ENCODE measurements around the gene WEE1. TPM values are rescaled to one million over a fixed set of nuclear protein-coding genes. Genes with fewer than 3 reads are reported as not detected.

The WEE1 gene
- total and polyA plus RNA-seq, 2 donors from 2014 or later = 7.9 to 33.9 TPM

GRCh38 chr11:9527481-9528135 lies 45.9 kb upstream of the WEE1 start:
- Histone ChIP-seq H3K9me3 (ENCODE audit: control insufficient read depth in 2 of 3, insufficient read depth in 1 of 3, low read length in 3 of 3) (no peaks in the 10 kb centered on the region), H3K27ac (ENCODE audit: low read depth in 2 of 2, low read length in 2 of 2) (no peak overlapping the region), H3K4me3 (ENCODE audit: low read length in 3 of 3) (peak overlapping the region in 1 of 3 donors; percentile 26), H3K27me3 (ENCODE audit: control insufficient read depth, insufficient read depth, low read length) (no peaks in the 10 kb centered on the region), H3K36me3 (ENCODE audit: control insufficient read depth in 2 of 3, insufficient read depth in 3 of 3, low read length in 3 of 3) (peaks cover 0 to 5% (median 2%) of the 10 kb centered on the region in 3 donors), H3K9ac (ENCODE audit: low read length in 3 of 3) (no peak overlapping the region), H3K4me1 (ENCODE audit: control insufficient read depth in 2 of 3, insufficient read depth in 2 of 3, low read depth in 1 of 3, low read length in 3 of 3) (peaks cover 4 to 9% (median 7%) of the 10 kb centered on the region in 3 donors)
- intact Hi-C loops (cut with DNase I) = no loop called here
- FAIRE-seq (no peak), DNase-seq (peak in 2 of 5 donors; percentile 67 to 91)
- TF ChIP-seq CTCF (IDR thresholded peaks at IDR 0.05; ENCODE audit: borderline replicate concordance, extremely low read depth, insufficient read depth) = no peak

DNA sequence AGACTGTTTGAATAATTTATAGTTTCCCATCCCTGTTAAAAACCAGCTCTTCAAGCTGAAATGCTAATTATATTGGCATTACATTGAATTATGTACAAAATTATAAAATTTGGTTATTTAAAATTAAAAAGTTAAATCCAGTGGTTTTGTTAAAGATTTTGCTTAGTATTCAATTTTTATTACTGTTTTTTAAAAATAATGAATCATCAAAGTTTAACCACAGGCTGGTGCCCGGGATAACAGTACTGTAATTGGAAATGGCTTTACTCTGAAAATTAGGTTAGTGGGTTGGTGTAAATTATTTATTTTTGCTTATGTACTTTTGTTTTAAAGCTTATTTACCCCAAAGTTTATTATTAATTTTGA lies 45.4 kb upstream of the WEE1 start:
- TF ChIP-seq CTCF (IDR thresholded peaks at IDR 0.05; ENCODE audit: borderline replicate concordance, extremely low read depth, insufficient read depth) = no peak
- Histone ChIP-seq H3K9ac (ENCODE audit: low read length in 3 of 3) (no peak overlapping the region), H3K27ac (ENCODE audit: low read depth in 2 of 2, low read length in 2 of 2) (no peak overlapping the region), H3K9me3 (ENCODE audit: control insufficient read depth in 2 of 3, insufficient read depth in 1 of 3, low read length in 3 of 3) (no peaks in the 10 kb centered on the region), H3K4me1 (ENCODE audit: control insufficient read depth in 2 of 3, insufficient read depth in 2 of 3, low read depth in 1 of 3, low read length in 3 of 3) (peaks cover 4 to 9% (median 7%) of the 10 kb centered on the region in 3 donors), H3K36me3 (ENCODE audit: control insufficient read depth in 2 of 3, insufficient read depth in 3 of 3, low read length in 3 of 3) (peaks cover 0 to 5% (median 2%) of the 10 kb centered on the region in 3 donors), H3K27me3 (ENCODE audit: control insufficient read depth, insufficient read depth, low read length) (no peaks in the 10 kb centered on the region), H3K4me3 (ENCODE audit: low read length in 3 of 3) (no peak overlapping the region)
- intact Hi-C loops (cut with DNase I) = no loop called here
- DNase-seq (no peak), FAIRE-seq (no peak)

DNA sequence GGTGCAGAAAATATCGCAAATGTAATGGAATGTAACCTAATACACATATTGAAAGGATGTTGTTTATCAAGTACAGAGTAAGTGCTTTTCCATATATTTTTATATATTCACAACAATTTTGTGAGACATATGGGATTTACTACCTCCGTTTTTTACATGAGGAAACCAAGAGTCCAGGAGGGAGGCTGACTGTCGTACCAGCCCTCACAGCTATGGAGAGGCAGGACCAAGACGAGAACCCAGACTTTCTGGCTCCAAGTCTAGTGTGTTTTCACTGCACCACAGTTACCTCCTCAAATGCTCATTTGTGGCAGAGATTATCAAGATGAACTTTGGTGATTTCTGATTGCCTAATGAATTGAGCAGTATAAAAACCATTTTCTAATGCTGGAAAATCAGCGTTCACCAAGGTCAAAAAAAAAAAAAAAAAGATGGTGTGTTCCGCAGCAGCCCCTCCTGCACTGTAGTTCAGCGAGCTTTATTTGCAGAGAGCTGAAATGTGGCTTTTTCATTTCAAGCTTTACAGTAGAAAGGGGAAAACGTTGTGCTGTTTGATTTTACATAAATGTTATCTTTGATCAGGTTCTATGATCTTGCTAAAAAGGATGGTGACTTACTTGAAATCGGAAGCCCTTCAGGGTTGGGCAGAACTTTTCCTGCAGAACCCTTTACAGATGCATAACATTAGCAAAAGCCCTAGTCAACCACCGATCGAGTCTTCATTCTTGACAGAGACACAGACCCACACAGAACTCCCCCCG lies 44.7 kb upstream of the WEE1 start:
- TF ChIP-seq CTCF (IDR thresholded peaks at IDR 0.05; ENCODE audit: borderline replicate concordance, extremely low read depth, insufficient read depth) = no peak
- Histone ChIP-seq H3K36me3 (ENCODE audit: control insufficient read depth in 2 of 3, insufficient read depth in 3 of 3, low read length in 3 of 3) (peaks cover 0 to 5% (median 2%) of the 10 kb centered on the region in 3 donors), H3K27ac (ENCODE audit: low read depth in 2 of 2, low read length in 2 of 2) (no peak overlapping the region), H3K9me3 (ENCODE audit: control insufficient read depth in 2 of 3, insufficient read depth in 1 of 3, low read length in 3 of 3) (no peaks in the 10 kb centered on the region), H3K27me3 (ENCODE audit: control insufficient read depth, insufficient read depth, low read length) (no peaks in the 10 kb centered on the region), H3K4me1 (ENCODE audit: control insufficient read depth in 2 of 3, insufficient read depth in 2 of 3, low read depth in 1 of 3, low read length in 3 of 3) (peaks cover 4 to 9% (median 7%) of the 10 kb centered on the region in 3 donors), H3K9ac (ENCODE audit: low read length in 3 of 3) (peak overlapping the region in 1 of 3 donors; percentile 15), H3K4me3 (ENCODE audit: low read length in 3 of 3) (no peak overlapping the region)
- FAIRE-seq (no peak), DNase-seq (peak in 1 of 5 donors; percentile 41)
- intact Hi-C loops (cut with DNase I) = no loop called here

Measured in kidney (tissue), 14 donors.